ENCODE data around the gene VAPB. TPM values are rescaled to one million over a fixed set of nuclear protein-coding genes. Genes with fewer than 3 reads are reported as not detected.

Gene VAPB
- total and polyA plus RNA-seq, 4 experiments from 2014 or later = 27.6 to 40.1 (median 33.0) TPM

GRCh38 chr20:58495623-58496428 is 106.8 kb downstream of the VAPB start:
- Mint-ChIP-seq H3K27ac (no peak overlapping the region), H3K27me3 (peaks cover 0 to 3% of the 10 kb centered on the region in 2 donors), H3K9me3 (no peaks in the 10 kb centered on the region), H3K36me3 (no peaks in the 10 kb centered on the region), H3K4me3 (no peak overlapping the region), H3K4me1 (no peaks in the 10 kb centered on the region)
- Histone ChIP-seq H3K27me3 (ENCODE audit: insufficient read depth, low read length) (no peaks in the 10 kb centered on the region), H3K4me3 (ENCODE audit: low read length in 2 of 2) (no peak overlapping the region), H3K9me3 (ENCODE audit: control insufficient read depth in 1 of 2, low read length in 2 of 2) (no peaks in the 10 kb centered on the region), H3K36me3 (ENCODE audit: insufficient read depth, low read length) (no peaks in the 10 kb centered on the region), H3K27ac (ENCODE audit: low read depth, low read length) (no peak overlapping the region), H3K4me1 (ENCODE audit: insufficient read depth, low read length) (no peaks in the 10 kb centered on the region)
- POLR2A ChIA-PET (ENCODE audit: partially characterized antibody) = no interaction called here
- intact Hi-C loops (cut with micrococcal nuclease) = no loop called here
- DNase-seq = no peak
- CTCF ChIA-PET (ENCODE audit: partially characterized antibody) = no interaction called here

- CTCF ChIA-PET (ENCODE audit: partially characterized antibody) = no interaction called here
Observed at GRCh38 chr20:58496429-58496769, 107.4 kb downstream of the VAPB start.

DNA sequence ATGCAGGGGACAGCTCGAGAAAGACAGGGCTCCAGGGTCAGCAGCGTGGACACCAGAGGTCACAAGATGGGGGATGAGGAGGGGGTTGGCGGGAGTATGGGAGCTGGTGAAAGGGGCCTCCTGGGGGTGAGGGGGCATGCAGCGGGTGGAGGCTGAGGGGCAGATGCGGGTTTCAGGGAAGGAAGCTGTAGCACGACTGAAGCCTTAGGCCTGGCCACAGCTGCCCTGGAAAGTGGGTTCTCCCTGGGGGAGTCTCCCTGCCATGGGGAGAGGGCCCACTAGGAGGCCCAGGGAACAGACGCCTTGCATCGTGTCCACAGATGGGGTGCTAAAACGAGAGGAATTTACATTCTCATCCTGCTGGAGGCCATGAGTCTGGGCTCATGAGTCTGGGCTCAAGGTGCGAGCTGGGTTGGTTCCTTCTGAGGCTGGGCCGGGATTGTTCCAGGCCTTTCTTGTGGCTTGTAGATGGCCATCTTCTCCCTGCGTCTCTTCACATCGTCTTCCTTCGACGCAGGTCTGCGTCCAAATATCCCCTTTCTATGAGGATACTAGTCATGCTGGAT is 108.1 kb downstream of the VAPB start:
- H3K9me3 Mint-ChIP-seq = peaks cover 0 to 8% (median 0%) of the 10 kb centered on the region in 8 donors
- peaks cover 0 to 3% of the 10 kb centered on the region in 2 donors for H3K36me3 Mint-ChIP-seq
- H3K4me3 ChIP-seq (ENCODE audit: low read length in 2 of 2) = no peak overlapping the region
- H3K27ac Mint-ChIP-seq = no peak overlapping the region
- H3K27me3 ChIP-seq (ENCODE audit: insufficient read depth, low read length) = no peaks in the 10 kb centered on the region
- no peaks in the 10 kb centered on the region for H3K36me3 ChIP-seq (ENCODE audit: insufficient read depth, low read length)
- POLR2A ChIA-PET (ENCODE audit: partially characterized antibody) = no interaction called here
- intact Hi-C loops (cut with micrococcal nuclease) = no loop called here
- H3K27ac ChIP-seq (ENCODE audit: low read depth, low read length) = no peak overlapping the region
- no peak for DNase-seq
- CTCF ChIA-PET (ENCODE audit: partially characterized antibody) = interaction anchor here (0.9 kb wide), 1 partner anchor 260 kb away, joined by 3 read pairs; no protein-coding TSS in a partner anchor
- H3K4me1 Mint-ChIP-seq = no peaks in the 10 kb centered on the region
- H3K9me3 ChIP-seq (ENCODE audit: control insufficient read depth in 1 of 2, low read length in 2 of 2) = no peaks in the 10 kb centered on the region
- H3K4me3 Mint-ChIP-seq = no peak overlapping the region
- H3K4me1 ChIP-seq (ENCODE audit: insufficient read depth, low read length) = no peaks in the 10 kb centered on the region
- peaks cover 5% of the 10 kb centered on the region in 2 donors for H3K27me3 Mint-ChIP-seq

More at GRCh38 chr20:58496429-58496769, 107.4 kb downstream of the VAPB start:
- Mint-ChIP-seq H3K4me3 (no peak overlapping the region), H3K36me3 (no peaks in the 10 kb centered on the region), H3K27me3 (peaks cover 1 to 3% of the 10 kb centered on the region in 2 donors), H3K27ac (no peak overlapping the region), H3K4me1 (no peaks in the 10 kb centered on the region), H3K9me3 (peaks cover 0 to 2% (median 0%) of the 10 kb centered on the region in 8 donors)
- DNase-seq = no peak
- H3K27ac ChIP-seq (ENCODE audit: low read depth, low read length) = no peak overlapping the region
- no peaks in the 10 kb centered on the region for H3K36me3 ChIP-seq (ENCODE audit: insufficient read depth, low read length)
- POLR2A ChIA-PET (ENCODE audit: partially characterized antibody) = no interaction called here
- no peaks in the 10 kb centered on the region for H3K4me1 ChIP-seq (ENCODE audit: insufficient read depth, low read length)
- no peaks in the 10 kb centered on the region for H3K9me3 ChIP-seq (ENCODE audit: control insufficient read depth in 1 of 2, low read length in 2 of 2)
- no peaks in the 10 kb centered on the region for H3K27me3 ChIP-seq (ENCODE audit: insufficient read depth, low read length)
- no peak overlapping the region for H3K4me3 ChIP-seq (ENCODE audit: low read length in 2 of 2)
- intact Hi-C loops (cut with micrococcal nuclease) = no loop called here

- H3K9me3 ChIP-seq (ENCODE audit: control insufficient read depth in 1 of 2, low read length in 2 of 2) = no peaks in the 10 kb centered on the region
- H3K4me3 ChIP-seq (ENCODE audit: low read length in 2 of 2) = no peak overlapping the region
- peaks cover 0 to 10% (median under 1%) of the 10 kb centered on the region in 8 donors for H3K9me3 Mint-ChIP-seq
- H3K36me3 Mint-ChIP-seq = peaks cover 0 to 3% of the 10 kb centered on the region in 2 donors
- H3K4me1 ChIP-seq (ENCODE audit: insufficient read depth, low read length) = no peaks in the 10 kb centered on the region
- no peaks in the 10 kb centered on the region for H3K4me1 Mint-ChIP-seq
- intact Hi-C loops (cut with micrococcal nuclease) = no loop called here
- ChIA-PET POLR2A (ENCODE audit: partially characterized antibody) (no interaction called here), CTCF (ENCODE audit: partially characterized antibody) (interaction anchor here (0.9 kb wide), 1 partner anchor 260 kb away, joined by 3 read pairs; no protein-coding TSS in a partner anchor)
- no peak overlapping the region for H3K4me3 Mint-ChIP-seq
- H3K36me3 ChIP-seq (ENCODE audit: insufficient read depth, low read length) = no peaks in the 10 kb centered on the region
- no peaks in the 10 kb centered on the region for H3K27me3 ChIP-seq (ENCODE audit: insufficient read depth, low read length)
- H3K27me3 Mint-ChIP-seq = peaks cover 5 to 6% of the 10 kb centered on the region in 2 donors
- no peak overlapping the region for H3K27ac Mint-ChIP-seq
- DNase-seq = no peak
- H3K27ac ChIP-seq (ENCODE audit: low read depth, low read length) = no peak overlapping the region
Observed at GRCh38 chr20:58497724-58498469, 108.9 kb downstream of the VAPB start.

- no peak overlapping the region for H3K27ac ChIP-seq (ENCODE audit: low read depth, low read length)
- ChIA-PET CTCF (ENCODE audit: partially characterized antibody) (no interaction called here), POLR2A (ENCODE audit: partially characterized antibody) (no interaction called here)
- no peaks in the 10 kb centered on the region for H3K4me1 Mint-ChIP-seq
- no peaks in the 10 kb centered on the region for H3K9me3 ChIP-seq (ENCODE audit: control insufficient read depth in 1 of 2, low read length in 2 of 2)
- peaks cover 5 to 8% of the 10 kb centered on the region in 2 donors for H3K27me3 Mint-ChIP-seq
- no peak for DNase-seq
- no peaks in the 10 kb centered on the region for H3K4me1 ChIP-seq (ENCODE audit: insufficient read depth, low read length)
- no peaks in the 10 kb centered on the region for H3K36me3 ChIP-seq (ENCODE audit: insufficient read depth, low read length)
- H3K4me3 Mint-ChIP-seq = no peak overlapping the region
- H3K36me3 Mint-ChIP-seq = peaks cover 0 to 3% of the 10 kb centered on the region in 2 donors
- no peak overlapping the region for H3K4me3 ChIP-seq (ENCODE audit: low read length in 2 of 2)
- H3K27ac Mint-ChIP-seq = no peak overlapping the region
- intact Hi-C loops (cut with micrococcal nuclease) = no loop called here
- no peaks in the 10 kb centered on the region for H3K27me3 ChIP-seq (ENCODE audit: insufficient read depth, low read length)
- H3K9me3 Mint-ChIP-seq = peaks cover 0 to 14% (median 4%) of the 10 kb centered on the region in 8 donors
Observed at GRCh38 chr20:58498470-58499068, 109.5 kb downstream of the VAPB start.

GRCh38 chr20:58500256-58500655 is 111.2 kb downstream of the VAPB start:
- Histone ChIP-seq H3K27me3 (ENCODE audit: insufficient read depth, low read length) (no peaks in the 10 kb centered on the region), H3K27ac (ENCODE audit: low read depth, low read length) (no peak overlapping the region), H3K4me1 (ENCODE audit: insufficient read depth, low read length) (no peaks in the 10 kb centered on the region), H3K36me3 (ENCODE audit: insufficient read depth, low read length) (no peaks in the 10 kb centered on the region), H3K4me3 (ENCODE audit: low read length in 2 of 2) (no peak overlapping the region), H3K9me3 (ENCODE audit: control insufficient read depth in 1 of 2, low read length in 2 of 2) (peaks cover 0 to 5% of the 10 kb centered on the region in 2 donors)
- Mint-ChIP-seq H3K4me1 (no peaks in the 10 kb centered on the region), H3K36me3 (peaks cover 0 to 3% of the 10 kb centered on the region in 2 donors), H3K27me3 (peaks cover 3 to 11% of the 10 kb centered on the region in 2 donors), H3K9me3 (peaks cover 0 to 27% (median 12%) of the 10 kb centered on the region in 8 donors), H3K27ac (no peak overlapping the region), H3K4me3 (no peak overlapping the region)
- ChIA-PET POLR2A (ENCODE audit: partially characterized antibody) (no interaction called here), CTCF (ENCODE audit: partially characterized antibody) (no interaction called here)
- intact Hi-C loops (cut with micrococcal nuclease) = no loop called here
- no peak for DNase-seq

Measured in CD4-positive, alpha-beta memory T cell (primary cell).